ENCODE measurements around the gene STPG4.

GRCh38 chr2:47080888-47081301 is 74.2 kb downstream of the STPG4 start:
- TF ChIP-seq CTCF (IDR thresholded peaks at IDR 0.05): no peak
- no peak for TF ChIP-seq POLR2A (IDR thresholded peaks at IDR 0.05)

Measured in tibial nerve (tissue), 3 donors.